Neural cell (in vitro differentiated cells): ENCODE data around the gene EVL.

Source experiments
- CTCF ChIP-seq: fragments of 450-650 bp; IDR thresholded peaks from 2 replicates; pipeline ENCODE4 v1.5.1; 2014; ENCODE audit warnings: antibody characterized with exemption, mild to moderate bottlenecking, moderate library complexity; ENCODE audit not compliant: poor library complexity, severe bottlenecking
- EZH2 ChIP-seq: fragments of 200-600, 300-800 bp; shearing (Covaris generic), sonication (generic); IDR thresholded peaks from 2 replicates; pipeline ENCODE4 v1.6.1; 2014; ENCODE audit warnings: antibody characterized with exemption, low read length, borderline replicate concordance, mild to moderate bottlenecking; ENCODE audit not compliant: insufficient read depth, poor library complexity, severe bottlenecking
- TAF1 ChIP-seq: IDR thresholded peaks from 2 replicates; pipeline ENCODE4 v1.6.1; 2012; ENCODE audit warnings: low read depth

GRCh38 chr14:100118396-100119011, 53.3 kb downstream of the EVL start:
- TF ChIP-seq CTCF = no peak
- TF ChIP-seq TAF1 = no peak
- TF ChIP-seq EZH2 = no peak
